Activated CD8-positive, alpha-beta memory T cell treated with anti-CD3 and anti-CD28 coated beads for 36 hours (primary cell): ENCODE data around the gene CDCA4. TPM values are rescaled to one million over a fixed set of nuclear protein-coding genes. Genes with fewer than 3 reads are reported as not detected.
"Not testable (repeated sequence)": the region's sequence is repeated elsewhere in the genome, so short reads cannot be mapped to it uniquely, and the experiment has no call there.

Experiments
- CTCF ChIA-PET: fragments of 350-600 bp; sonication (Branson Sonifier 250); formaldehyde crosslinking; loops from one replicate; lab custom pipeline; 2021; ENCODE audit warnings: antibody characterized with exemption; lab: Charles Lee
- POLR2A ChIA-PET: fragments of 350-600 bp; sonication (Branson Sonifier 250); formaldehyde crosslinking; loops from one replicate; lab custom pipeline; 2021; ENCODE audit warnings: antibody characterized with exemption; lab: Charles Lee
- total RNA-seq, 2 experiments: library from RNA; stranded (reverse); gene quantifications; one replicate each; pipeline ENCODE4 v1.2.3, GENCODE V29; 2021

CDCA4 gene
- total RNA-seq, 2 experiments from 2014 or later, result 71.5 to 72.7 TPM

GRCh38 chr14:105045710-105046326, 24.9 kb upstream of the CDCA4 start:
- CTCF ChIA-PET, result interaction anchor here (0.7 to 5.5 kb wide), 30 partner anchors 9 to 280 kb away, joined by 3 to 108 read pairs (median 6); partner anchors contain the start of genes CDCA4, CLBA1 and GPR132
- POLR2A ChIA-PET, result interaction anchor here (0.6 to 1.3 kb wide), 6 partner anchors 20 to 436 kb away, joined by 3 to 10 read pairs (median 4); partner anchors contain the start of gene GPR132

DNA sequence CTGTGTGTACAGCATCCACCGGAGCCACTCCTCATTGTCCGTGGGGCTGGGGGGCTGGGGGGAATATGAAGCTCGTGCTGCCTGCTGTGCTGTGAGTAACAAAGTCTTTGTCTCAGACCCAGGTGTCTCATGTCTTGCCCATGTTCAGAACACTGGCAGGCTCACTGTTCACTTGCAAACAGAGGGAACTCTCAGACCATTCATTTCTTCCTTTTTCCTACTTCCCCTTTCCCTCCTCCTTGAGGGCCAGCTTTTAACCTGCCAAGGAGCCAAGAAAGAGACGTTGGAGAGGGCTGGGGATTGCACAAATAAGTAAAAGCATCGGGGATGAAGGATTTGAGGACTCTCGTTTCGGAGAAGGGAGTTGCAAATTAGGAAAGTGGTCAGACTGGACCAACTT, 22.8 kb upstream of the CDCA4 start:
- CTCF ChIA-PET, result interaction anchor here (0.6 to 5.5 kb wide), 6 partner anchors 18 to 278 kb away, joined by 3 to 108 read pairs (median 4); partner anchors contain the start of gene CLBA1
- POLR2A ChIA-PET, result no interaction called here

- POLR2A ChIA-PET, result no interaction called here
- CTCF ChIA-PET, result interaction anchor here (1.1 kb wide), 1 partner anchor 43 kb away, joined by 4 read pairs; no protein-coding TSS in a partner anchor
Measured at GRCh38 chr14:105042813-105043212, 21.9 kb upstream of the CDCA4 start.

GRCh38 chr14:105041841-105042765, 21.2 kb upstream of the CDCA4 start:
- POLR2A ChIA-PET, result no interaction called here
- CTCF ChIA-PET, result interaction anchor here (0.7 kb wide), 1 partner anchor 69 kb away, joined by 3 read pairs; no protein-coding TSS in a partner anchor

DNA sequence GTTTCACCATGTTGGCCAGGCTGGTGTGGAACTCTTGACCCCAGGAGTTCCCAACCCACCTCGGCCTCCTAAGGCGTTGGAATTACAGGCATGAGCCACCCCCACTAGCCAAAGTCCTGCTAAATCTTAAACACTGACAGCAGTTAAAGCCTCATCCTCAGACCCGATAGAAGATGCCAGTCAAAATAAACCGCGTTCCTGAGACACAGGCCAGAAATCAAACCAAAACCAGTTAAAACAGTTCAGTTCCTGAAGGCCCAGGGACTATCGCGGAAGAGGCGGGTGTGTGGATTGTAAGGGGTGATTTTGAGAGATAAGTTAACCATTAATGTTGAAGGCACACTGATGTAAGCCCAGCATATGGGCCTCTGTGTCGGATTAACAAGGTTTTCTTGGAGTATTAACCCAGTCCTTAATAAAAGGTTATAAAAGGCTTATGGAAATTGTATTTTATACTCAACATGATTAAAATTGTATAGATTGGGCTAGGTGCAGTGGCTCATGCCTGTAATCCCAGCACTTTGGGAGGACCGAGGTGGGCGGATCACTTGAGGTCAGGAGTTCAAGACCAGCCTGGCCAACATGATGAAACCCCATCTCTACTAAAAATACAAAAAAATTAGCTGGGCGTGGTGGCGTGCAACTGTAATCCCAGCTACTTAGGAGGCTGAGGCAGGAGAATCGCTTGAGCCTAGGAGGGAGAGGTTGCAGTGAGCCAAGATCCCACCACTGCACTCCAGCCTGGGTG, 18.7 kb upstream of the CDCA4 start:
- CTCF ChIA-PET, result no interaction called here

GRCh38 chr14:105035616-105036015, 14.7 kb upstream of the CDCA4 start:
- CTCF ChIA-PET, result interaction anchor here (1.0 to 2.0 kb wide), 4 partner anchors 10 to 60 kb away, joined by 3 to 6 read pairs (median 4); no protein-coding TSS in a partner anchor
- POLR2A ChIA-PET, result not testable (repeated sequence)

More for the DNA sequence above, 18.7 kb upstream of the CDCA4 start:
- POLR2A ChIA-PET, result no interaction called here

DNA sequence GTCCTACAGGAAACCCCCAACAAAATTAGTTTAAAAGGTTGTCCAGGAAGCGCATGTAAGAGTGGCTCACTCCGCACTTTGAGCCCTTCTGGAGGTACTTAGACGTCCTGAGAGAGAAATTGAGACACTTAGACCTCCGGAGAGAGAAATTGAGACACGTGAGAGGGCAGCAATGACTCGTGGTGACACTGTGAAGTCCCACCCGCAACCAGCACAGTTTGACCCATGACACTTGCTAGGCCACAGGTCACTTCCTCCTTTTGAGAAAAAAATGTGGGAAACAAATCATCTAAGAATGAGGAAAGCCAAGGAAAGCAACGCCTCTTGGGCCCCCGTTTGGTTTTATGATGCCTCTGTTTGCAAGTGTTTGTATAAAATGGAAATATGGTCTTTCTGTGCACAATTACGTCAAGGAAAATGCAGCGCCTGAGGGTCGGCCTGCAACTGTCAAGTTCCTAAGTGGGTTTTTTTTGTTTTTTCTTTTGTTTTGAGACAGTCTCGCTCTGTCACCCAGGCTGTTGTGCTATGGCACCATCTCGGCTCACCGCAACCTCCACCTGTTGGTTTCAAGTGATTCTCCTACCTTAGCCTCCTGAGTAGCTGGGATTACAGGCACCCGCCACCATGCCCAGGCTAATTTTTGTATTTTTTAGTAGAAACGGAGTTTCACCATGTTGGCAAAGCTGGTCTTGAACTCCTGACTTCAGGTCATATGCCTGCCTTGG, 13.6 kb upstream of the CDCA4 start:
- POLR2A ChIA-PET, result no interaction called here

GRCh38 chr14:105033412-105033900, 12.6 kb upstream of the CDCA4 start:
- POLR2A ChIA-PET, result not testable (repeated sequence)
- CTCF ChIA-PET, result interaction anchor here (1.0 kb wide), 1 partner anchor 12 kb away, joined by 3 read pairs; no protein-coding TSS in a partner anchor

More for the DNA sequence above, 13.6 kb upstream of the CDCA4 start:
- CTCF ChIA-PET, result interaction anchor here (0.7 to 2.0 kb wide), 4 partner anchors 9 to 59 kb away, joined by 3 to 6 read pairs (median 4); no protein-coding TSS in a partner anchor

- POLR2A ChIA-PET, result not testable (repeated sequence)
Measured at GRCh38 chr14:105032451-105032901, 11.6 kb upstream of the CDCA4 start.

GRCh38 chr14:105030836-105031396, 10.0 kb upstream of the CDCA4 start:
- POLR2A ChIA-PET, result no interaction called here

More at GRCh38 chr14:105032451-105032901, 11.6 kb upstream of the CDCA4 start:
- CTCF ChIA-PET, result interaction anchor here (1.0 to 2.2 kb wide), 2 partner anchors 13 kb away, joined by 3 to 9 read pairs; no protein-coding TSS in a partner anchor

DNA sequence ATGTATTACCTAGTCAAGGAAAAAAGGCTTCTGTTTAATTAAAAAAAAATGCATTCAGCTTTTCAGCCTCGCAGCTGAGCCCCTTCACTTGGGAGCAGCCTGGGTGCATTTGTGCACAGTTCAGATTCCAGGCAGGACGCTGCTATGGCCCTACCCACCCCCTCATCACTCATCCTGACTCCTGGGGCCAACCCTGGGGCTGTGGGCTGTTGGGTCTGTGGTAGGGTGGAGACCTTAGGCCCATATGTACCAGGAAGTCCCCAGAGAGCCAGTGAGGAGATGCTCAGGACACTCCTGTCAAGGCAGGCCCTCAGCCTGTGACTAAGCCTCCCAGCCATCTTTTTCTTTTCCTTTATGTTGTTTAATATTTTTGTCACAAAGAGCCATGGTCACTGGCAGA, 9.3 kb upstream of the CDCA4 start:
- POLR2A ChIA-PET, result interaction anchor here (0.7 kb wide), 1 partner anchor 284 kb away, joined by 8 read pairs; the partner anchor contains the start of gene PACS2
- CTCF ChIA-PET, result interaction anchor here (1.5 to 2.2 kb wide), 2 partner anchors 15 kb away, joined by 8 to 9 read pairs; no protein-coding TSS in a partner anchor

More at GRCh38 chr14:105030836-105031396, 10.0 kb upstream of the CDCA4 start:
- CTCF ChIA-PET, result interaction anchor here (2.2 kb wide), 1 partner anchor 15 kb away, joined by 9 read pairs; no protein-coding TSS in a partner anchor

- POLR2A ChIA-PET, result no interaction called here
- CTCF ChIA-PET, result interaction anchor here (1.5 kb wide), 1 partner anchor 16 kb away, joined by 8 read pairs; no protein-coding TSS in a partner anchor
Measured at GRCh38 chr14:105029402-105029801, 8.5 kb upstream of the CDCA4 start.

DNA sequence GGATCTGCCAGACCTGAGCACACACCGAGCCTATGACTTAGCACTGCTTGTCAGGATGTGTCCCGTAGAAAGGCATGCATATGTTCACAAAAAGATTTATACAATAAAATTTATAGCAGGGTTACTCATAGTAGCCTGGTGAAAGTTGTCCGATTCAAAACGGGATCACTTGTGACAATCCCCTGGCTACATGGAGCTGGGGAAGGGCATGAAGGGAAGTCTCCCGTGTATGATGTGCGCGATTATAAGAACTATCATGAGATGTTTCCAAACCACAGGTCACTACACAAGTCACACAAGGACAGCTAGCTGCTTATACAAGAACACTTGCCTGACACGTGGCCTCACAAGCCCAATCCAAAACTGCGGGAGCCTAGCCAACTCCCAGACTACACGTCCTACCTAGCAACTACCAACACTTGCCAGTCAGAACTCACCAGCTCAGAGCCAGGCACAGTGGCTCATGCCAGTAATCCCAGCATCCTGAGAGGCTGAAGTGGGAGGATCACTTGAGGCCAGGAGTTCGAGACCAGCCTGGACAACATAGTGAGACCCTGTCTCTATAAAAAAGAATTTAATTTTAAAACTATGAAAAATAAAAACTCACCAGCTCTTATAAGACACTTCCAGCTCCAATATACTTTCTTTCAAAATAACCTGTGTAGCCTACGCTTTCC, 7.5 kb upstream of the CDCA4 start:
- CTCF ChIA-PET, result interaction anchor here (0.8 to 1.5 kb wide), 3 partner anchors 9 to 17 kb away, joined by 4 to 8 read pairs (median 5); no protein-coding TSS in a partner anchor
- POLR2A ChIA-PET, result no interaction called here

- POLR2A ChIA-PET, result not testable (repeated sequence)
Measured at GRCh38 chr14:105027718-105028117, 6.8 kb upstream of the CDCA4 start.

DNA sequence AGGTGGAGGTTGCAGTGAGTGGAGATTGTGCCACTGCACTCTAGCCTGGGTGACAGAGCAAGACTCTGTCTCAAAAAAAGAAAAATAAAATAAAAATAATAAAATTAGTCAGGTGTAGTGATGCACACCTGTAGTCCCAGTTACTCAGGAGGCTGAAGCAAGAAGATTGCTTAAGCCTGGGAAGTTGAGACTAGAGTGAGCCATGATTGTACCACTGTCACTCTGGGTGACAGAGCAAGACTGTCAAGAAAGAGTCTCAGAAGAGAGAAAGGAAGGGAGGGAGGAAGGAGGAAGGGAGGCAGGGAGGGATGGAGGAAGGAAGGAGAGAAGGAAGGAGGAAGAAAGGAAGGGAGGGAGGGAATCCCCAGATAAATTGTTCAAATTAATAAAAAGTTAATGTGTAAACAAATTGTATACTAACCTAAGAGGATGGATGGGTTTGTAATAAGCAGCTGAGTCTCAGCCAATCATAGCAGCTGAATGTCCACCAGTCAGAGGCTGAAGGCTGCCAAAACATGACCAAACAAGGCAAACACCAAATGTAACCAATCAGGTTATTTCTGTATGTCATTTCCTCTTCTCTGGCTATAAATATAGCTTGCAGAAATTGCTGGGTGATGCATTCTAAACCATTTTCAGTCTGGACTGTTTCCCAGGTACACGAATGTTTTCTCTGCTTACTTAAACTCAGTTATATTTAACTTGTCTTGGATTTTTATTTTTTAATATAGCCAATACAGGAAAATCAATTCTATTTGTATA, 6.1 kb upstream of the CDCA4 start:
- CTCF ChIA-PET, result interaction anchor here (0.7 to 2.0 kb wide), 2 partner anchors 18 to 38 kb away, joined by 3 to 5 read pairs; partner anchors contain the start of gene GPR132
- POLR2A ChIA-PET, result interaction anchor here (0.9 kb wide), 1 partner anchor 41 kb away, joined by 3 read pairs; no protein-coding TSS in a partner anchor

More at GRCh38 chr14:105027718-105028117, 6.8 kb upstream of the CDCA4 start:
- CTCF ChIA-PET, result interaction anchor here (1.0 kb wide), 1 partner anchor 18 kb away, joined by 5 read pairs; no protein-coding TSS in a partner anchor
